ENCODE results near the gene NGLY1.

- no peak for TF ChIP-seq POLR2A (IDR thresholded peaks at IDR 0.05; ENCODE audit: low read depth, low read length)
- no peak for TF ChIP-seq POLR2AphosphoS5 (IDR thresholded peaks at IDR 0.05; ENCODE audit: low read depth, low read length)
- no peak for TF ChIP-seq TAF1 (IDR thresholded peaks at IDR 0.05; ENCODE audit: low read depth, low read length)
- no peak for TF ChIP-seq POU2F2 (IDR thresholded peaks at IDR 0.05; ENCODE audit: low read depth, low read length)
- no peak for TF ChIP-seq SPI1 (IDR thresholded peaks at IDR 0.05; ENCODE audit: low read depth, low read length)
Observed at GRCh38 chr3:25695731-25696420, 87.4 kb downstream of the NGLY1 start.

Data from GM12891 (cell line).